Measurements from ENCODE around the gene INPP5B. TPM values are rescaled to one million over a fixed set of nuclear protein-coding genes. Genes with fewer than 3 reads are reported as not detected.

The INPP5B gene
- total and polyA plus RNA-seq, 10 of the 15 experiments (the other 5 are each of a cell fraction or from before 2014, with no cell fraction given): 10.9 to 54.4 (median 26.9) TPM

DNA sequence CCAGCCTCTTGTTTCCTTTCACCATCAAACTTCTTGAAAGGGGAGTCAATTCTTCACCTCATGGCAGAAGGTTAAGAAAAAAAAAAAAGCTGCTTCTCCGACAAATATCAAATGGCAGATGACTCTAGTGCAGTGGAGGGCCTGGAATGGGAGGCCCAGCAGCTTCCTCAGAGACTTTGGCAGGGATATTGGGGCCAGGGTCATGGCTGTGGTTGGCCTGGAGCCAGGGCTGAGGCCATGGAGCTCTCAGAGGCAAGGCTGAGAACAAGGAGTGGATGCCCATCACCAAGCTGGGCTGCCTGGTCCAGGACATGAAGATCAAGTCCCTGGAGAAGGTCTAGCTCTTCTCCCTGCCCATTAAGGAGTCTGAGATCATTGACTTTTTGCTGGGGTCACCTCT, 106.1 kb downstream of the INPP5B start (continued):
- TF ChIP-seq CTCF (IDR thresholded peaks at IDR 0.05 in 2 of 3, conservative IDR thresholded peaks at IDR 0.05 in 1 of 3; ENCODE audit: control insufficient read depth in 2 of 3, extremely low read depth in 1 of 3, insufficient read depth in 1 of 3, low read depth in 3 of 3, low read length in 3 of 3): no peak

DNA sequence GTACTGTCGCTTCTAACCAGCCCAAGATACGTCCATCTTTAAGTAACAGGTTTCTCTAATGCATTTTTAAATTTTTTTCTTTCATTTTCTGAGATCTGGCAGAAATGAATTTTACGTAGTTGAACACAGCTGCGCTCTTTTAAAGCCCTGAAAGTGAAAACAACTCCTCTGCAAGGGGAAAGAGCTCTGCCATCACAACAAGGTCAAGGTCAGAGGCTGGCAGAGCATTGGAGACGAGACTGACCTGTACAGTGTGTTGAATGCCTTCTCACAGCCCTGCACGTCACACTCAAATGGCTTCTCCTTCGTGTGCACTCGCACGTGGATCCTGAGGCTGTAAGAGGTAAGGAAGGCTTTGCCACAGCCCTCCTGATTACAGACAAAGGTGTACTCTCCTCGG, 107.2 kb downstream of the INPP5B start:
- WGBS (ENCODE audit: insufficient coverage, insufficient replicate concordance, low lambda C conversion rate, missing lambda C conversion rate): 86% methylated on average over 10 of the region's 10 CpGs
- no peak for TF ChIP-seq ZBTB40 (IDR thresholded peaks at IDR 0.05; ENCODE audit: borderline replicate concordance)
- no peak for TF ChIP-seq CREB1 (IDR thresholded peaks at IDR 0.05; ENCODE audit: low read depth)
- no peak for TF ChIP-seq ZNF217 (IDR thresholded peaks at IDR 0.05)
- no peak for TF ChIP-seq ESRRA (IDR thresholded peaks at IDR 0.05; ENCODE audit: low read length)
- TF ChIP-seq CTCF (IDR thresholded peaks at IDR 0.05 in 2 of 3, conservative IDR thresholded peaks at IDR 0.05 in 1 of 3; ENCODE audit: control insufficient read depth in 2 of 3, extremely low read depth in 1 of 3, insufficient read depth in 1 of 3, low read depth in 3 of 3, low read length in 3 of 3): no peak
- TF ChIP-seq NFYB (IDR thresholded peaks at IDR 0.05; ENCODE audit: insufficient read depth, low read depth, low read length): no peak
- TF ChIP-seq, protein P1, sequence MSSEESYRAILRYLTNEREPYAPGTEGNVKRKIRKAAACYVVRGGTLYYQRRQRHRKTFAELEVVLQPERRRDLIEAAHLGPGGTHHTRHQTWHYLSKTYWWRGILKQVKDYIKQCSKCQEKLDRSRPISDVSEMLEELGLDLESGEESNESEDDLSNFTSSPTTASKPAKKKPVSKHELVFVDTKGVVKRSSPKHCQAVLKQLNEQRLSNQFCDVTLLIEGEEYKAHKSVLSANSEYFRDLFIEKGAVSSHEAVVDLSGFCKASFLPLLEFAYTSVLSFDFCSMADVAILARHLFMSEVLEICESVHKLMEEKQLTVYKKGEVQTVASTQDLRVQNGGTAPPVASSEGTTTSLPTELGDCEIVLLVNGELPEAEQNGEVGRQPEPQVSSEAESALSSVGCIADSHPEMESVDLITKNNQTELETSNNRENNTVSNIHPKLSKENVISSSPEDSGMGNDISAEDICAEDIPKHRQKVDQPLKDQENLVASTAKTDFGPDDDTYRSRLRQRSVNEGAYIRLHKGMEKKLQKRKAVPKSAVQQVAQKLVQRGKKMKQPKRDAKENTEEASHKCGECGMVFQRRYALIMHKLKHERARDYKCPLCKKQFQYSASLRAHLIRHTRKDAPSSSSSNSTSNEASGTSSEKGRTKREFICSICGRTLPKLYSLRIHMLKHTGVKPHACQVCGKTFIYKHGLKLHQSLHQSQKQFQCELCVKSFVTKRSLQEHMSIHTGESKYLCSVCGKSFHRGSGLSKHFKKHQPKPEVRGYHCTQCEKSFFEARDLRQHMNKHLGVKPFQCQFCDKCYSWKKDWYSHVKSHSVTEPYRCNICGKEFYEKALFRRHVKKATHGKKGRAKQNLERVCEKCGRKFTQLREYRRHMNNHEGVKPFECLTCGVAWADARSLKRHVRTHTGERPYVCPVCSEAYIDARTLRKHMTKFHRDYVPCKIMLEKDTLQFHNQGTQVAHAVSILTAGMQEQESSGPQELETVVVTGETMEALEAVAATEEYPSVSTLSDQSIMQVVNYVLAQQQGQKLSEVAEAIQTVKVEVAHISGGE (CRISPR knock-in tag; IDR thresholded peaks at IDR 0.05): no peak
- no peak for TF ChIP-seq ZNF24 (IDR thresholded peaks at IDR 0.05)
- no peak for TF ChIP-seq POLR2A (IDR thresholded peaks at IDR 0.05; ENCODE audit: low read depth, low read length)

More for the DNA sequence above, 107.2 kb downstream of the INPP5B start:
- ATAC-seq (no peak), DNase-seq (ENCODE audit: low read depth, low spot score) (no peak), FAIRE-seq (no peak)
- CTCF ChIA-PET: interaction anchor here (1.3 kb wide), 1 partner anchor 12 kb away, joined by 5 read pairs; no protein-coding TSS in a partner anchor
- H2AFZ ChIP-seq (ENCODE audit: control insufficient read depth, low read depth, low read length): no peak overlapping the region
- POLR2A ChIA-PET: interaction anchor here (0.6 to 1.7 kb wide), 2 partner anchors 11 to 27 kb away, joined by 3 to 5 read pairs; no protein-coding TSS in a partner anchor
- intact Hi-C loops (cut with micrococcal nuclease; ENCODE audit: unreplicated experiment) (no loop called here), in situ Hi-C loops (cut with MboI) (no loop called here)
- no peak overlapping the region for H3K27ac ChIP-seq (ENCODE audit: control insufficient read depth, insufficient read depth)
- no peak overlapping the region for H3K9ac ChIP-seq (ENCODE audit: control insufficient read depth, insufficient read depth, low read length)
- RAD21 ChIA-PET (ENCODE audit: unreplicated experiment): no interaction called here
- H3K79me2 ChIP-seq (ENCODE audit: control insufficient read depth, insufficient read depth, low read length): peaks cover 9% of the 10 kb centered on the region
- H3K27me3 ChIP-seq (replicated peaks in 1 of 2; ENCODE audit: control insufficient read depth in 2 of 2, insufficient read depth in 2 of 2, low read length in 1 of 2): no peaks in the 10 kb centered on the region
- H3K36me3 ChIP-seq (ENCODE audit: control insufficient read depth in 2 of 2, insufficient read depth in 2 of 2, low read length in 1 of 2): peaks cover 15 to 23% of the 10 kb centered on the region in 2 experiments
- H3K4me1 ChIP-seq (ENCODE audit: control insufficient read depth, insufficient read depth, low read length): no peaks in the 10 kb centered on the region
- no peak overlapping the region for H3K4me3 ChIP-seq
- no peaks in the 10 kb centered on the region for H4K20me1 ChIP-seq (ENCODE audit: control insufficient read depth, insufficient read depth)
- no peak overlapping the region for H3K4me2 ChIP-seq (ENCODE audit: control insufficient read depth, insufficient read depth)
- H3K9me3 ChIP-seq (replicated peaks; ENCODE audit: control insufficient read depth, insufficient read depth, low read length): no peaks in the 10 kb centered on the region
- SMC1A ChIA-PET (ENCODE audit: uncharacterized antibody, unreplicated experiment): interaction anchor here (1.1 kb wide), 1 partner anchor 11 kb away, joined by 3 read pairs; no protein-coding TSS in a partner anchor
- BruUV-seq (replicated peaks): no TSS peak
